ENCODE measurements around the gene EPSTI1.

The EPSTI1 gene

GRCh38 chr13:43030548-43030947, 38.5 kb upstream of the EPSTI1 start:
- H2BK5ac ChIP-seq (ENCODE audit: low read length), result no peak overlapping the region
- no peaks in the 10 kb centered on the region for H3K36me3 ChIP-seq (replicated peaks in 1 of 2; ENCODE audit: control insufficient read depth in 2 of 2, insufficient read depth in 2 of 2, low read length in 2 of 2)
- H2AFZ ChIP-seq (ENCODE audit: low read length), result no peak overlapping the region
- H3K27me3 ChIP-seq (ENCODE audit: control insufficient read depth in 3 of 3, insufficient read depth in 3 of 3, low read depth in 1 of 3, low read length in 3 of 3), result no peaks in the 10 kb centered on the region
- H3K79me1 ChIP-seq (ENCODE audit: low read depth, low read length), result no peaks in the 10 kb centered on the region
- H4K8ac ChIP-seq (ENCODE audit: low read depth, low read length), result no peak overlapping the region
- no peak overlapping the region for H3K4me2 ChIP-seq (ENCODE audit: insufficient read depth, low read length, poor library complexity, severe bottlenecking)
- no peak overlapping the region for H2BK120ac ChIP-seq (ENCODE audit: low read depth, low read length)
- no peak overlapping the region for H3K23ac ChIP-seq (ENCODE audit: low read depth, low read length, poor library complexity)
- no peaks in the 10 kb centered on the region for H3K4me1 ChIP-seq (ENCODE audit: control insufficient read depth in 2 of 2, insufficient read depth in 1 of 2, low read depth in 1 of 2, low read length in 2 of 2)
- no peak overlapping the region for H2BK15ac ChIP-seq (ENCODE audit: low read length)
- H2BK12ac ChIP-seq (ENCODE audit: low read length), result no peak overlapping the region
- H3K27ac ChIP-seq (replicated peaks; ENCODE audit: low read length), result no peak overlapping the region
- H2AK5ac ChIP-seq (ENCODE audit: low read depth, low read length), result no peak overlapping the region
- no peak overlapping the region for H3K18ac ChIP-seq (ENCODE audit: low read length)
- H3K9me3 ChIP-seq (replicated peaks in 1 of 2; ENCODE audit: control insufficient read depth in 2 of 2, insufficient read depth in 1 of 2, low read depth in 1 of 2, low read length in 2 of 2), result no peaks in the 10 kb centered on the region
- DNase-seq (ENCODE audit: low spot score), result no peak
- no peak overlapping the region for H3K4ac ChIP-seq (ENCODE audit: low read length)
- no peak overlapping the region for H4K91ac ChIP-seq (ENCODE audit: low read depth, low read length, poor library complexity)
- H3K4me3 ChIP-seq (ENCODE audit: low read length in 2 of 2), result no peak overlapping the region
- H3K9ac ChIP-seq (ENCODE audit: low read depth, low read length, poor library complexity), result no peak overlapping the region
- no CpG with 5 or more reads among the region's 4 CpGs for WGBS, 2 donors (ENCODE audit: extremely low coverage in 2 of 2, insufficient read length in 2 of 2, insufficient replicate concordance in 1 of 2)
- no peak overlapping the region for H3K14ac ChIP-seq (ENCODE audit: low read length)

GRCh38 chr13:43026262-43026661, 34.2 kb upstream of the EPSTI1 start:
- WGBS, 2 donors (ENCODE audit: extremely low coverage in 2 of 2, insufficient read length in 2 of 2, insufficient replicate concordance in 1 of 2), result no CpG with 5 or more reads among the region's 2 CpGs
- Histone ChIP-seq H3K18ac (ENCODE audit: low read length) (no peak overlapping the region), H3K4me3 (ENCODE audit: low read length in 2 of 2) (no peak overlapping the region), H4K8ac (ENCODE audit: low read depth, low read length) (no peak overlapping the region), H4K91ac (ENCODE audit: low read depth, low read length, poor library complexity) (no peak overlapping the region), H3K27ac (replicated peaks; ENCODE audit: low read length) (no peak overlapping the region), H2BK5ac (ENCODE audit: low read length) (no peak overlapping the region), H3K23ac (ENCODE audit: low read depth, low read length, poor library complexity) (no peak overlapping the region), H3K14ac (ENCODE audit: low read length) (no peak overlapping the region), H3K79me1 (ENCODE audit: low read depth, low read length) (no peaks in the 10 kb centered on the region), H3K9me3 (replicated peaks in 1 of 2; ENCODE audit: control insufficient read depth in 2 of 2, insufficient read depth in 1 of 2, low read depth in 1 of 2, low read length in 2 of 2) (no peaks in the 10 kb centered on the region), H3K9ac (ENCODE audit: low read depth, low read length, poor library complexity) (no peak overlapping the region), H3K4me1 (ENCODE audit: control insufficient read depth in 2 of 2, insufficient read depth in 1 of 2, low read depth in 1 of 2, low read length in 2 of 2) (no peaks in the 10 kb centered on the region), H3K4ac (ENCODE audit: low read length) (no peak overlapping the region), H2BK12ac (ENCODE audit: low read length) (no peak overlapping the region), H2AK5ac (ENCODE audit: low read depth, low read length) (no peak overlapping the region), H2AFZ (ENCODE audit: low read length) (no peak overlapping the region), H3K4me2 (ENCODE audit: insufficient read depth, low read length, poor library complexity, severe bottlenecking) (no peak overlapping the region), H3K36me3 (replicated peaks in 1 of 2; ENCODE audit: control insufficient read depth in 2 of 2, insufficient read depth in 2 of 2, low read length in 2 of 2) (no peaks in the 10 kb centered on the region), H2BK15ac (ENCODE audit: low read length) (no peak overlapping the region), H3K27me3 (ENCODE audit: control insufficient read depth in 3 of 3, insufficient read depth in 3 of 3, low read depth in 1 of 3, low read length in 3 of 3) (no peaks in the 10 kb centered on the region), H2BK120ac (ENCODE audit: low read depth, low read length) (no peak overlapping the region)
- no peak for DNase-seq (ENCODE audit: low spot score)

- Histone ChIP-seq H3K9ac (ENCODE audit: low read depth, low read length, poor library complexity) (no peak within 1 kb of the TSS), H3K18ac (ENCODE audit: low read length) (peak within 1 kb of the TSS; percentile 83), H3K14ac (ENCODE audit: low read length) (no peak within 1 kb of the TSS), H3K27ac (replicated peaks; ENCODE audit: low read length) (no peak within 1 kb of the TSS), H3K4ac (ENCODE audit: low read length) (no peak within 1 kb of the TSS), H3K4me1 (ENCODE audit: control insufficient read depth in 2 of 2, insufficient read depth in 1 of 2, low read depth in 1 of 2, low read length in 2 of 2) (peaks cover 0 to 5% of the 10 kb centered on the region in 2 donors), H4K91ac (ENCODE audit: low read depth, low read length, poor library complexity) (no peak within 1 kb of the TSS), H2BK15ac (ENCODE audit: low read length) (no peak within 1 kb of the TSS), H2BK12ac (ENCODE audit: low read length) (peak within 1 kb of the TSS; percentile 49), H2BK5ac (ENCODE audit: low read length) (no peak within 1 kb of the TSS), H3K4me2 (ENCODE audit: insufficient read depth, low read length, poor library complexity, severe bottlenecking) (peak within 1 kb of the TSS; percentile 12), H4K8ac (ENCODE audit: low read depth, low read length) (no peak within 1 kb of the TSS), H2BK120ac (ENCODE audit: low read depth, low read length) (peak within 1 kb of the TSS; percentile 67), H3K79me1 (ENCODE audit: low read depth, low read length) (no peaks in the 10 kb centered on the region), H2AK5ac (ENCODE audit: low read depth, low read length) (peak within 1 kb of the TSS; percentile 66), H3K23ac (ENCODE audit: low read depth, low read length, poor library complexity) (peak within 1 kb of the TSS; percentile 35), H2AFZ (ENCODE audit: low read length) (peak within 1 kb of the TSS; percentile 5), H3K9me3 (replicated peaks in 1 of 2; ENCODE audit: control insufficient read depth in 2 of 2, insufficient read depth in 1 of 2, low read depth in 1 of 2, low read length in 2 of 2) (no peaks in the 10 kb centered on the region), H3K4me3 (ENCODE audit: low read length in 2 of 2) (peak within 1 kb of the TSS in 1 of 2 donors; percentile 74), H3K36me3 (replicated peaks in 1 of 2; ENCODE audit: control insufficient read depth in 2 of 2, insufficient read depth in 2 of 2, low read length in 2 of 2) (no peaks in the 10 kb centered on the region), H3K27me3 (ENCODE audit: control insufficient read depth in 3 of 3, insufficient read depth in 3 of 3, low read depth in 1 of 3, low read length in 3 of 3) (no peaks in the 10 kb centered on the region)
- no CpG with 5 or more reads among the region's 48 CpGs for WGBS, 2 donors (ENCODE audit: extremely low coverage in 2 of 2, insufficient read length in 2 of 2, insufficient replicate concordance in 1 of 2)
- peak; percentile 33 for DNase-seq (ENCODE audit: low spot score)
Observed at GRCh38 chr13:43023289-43023963, 31.4 kb upstream of the EPSTI1 start, which contains the start of gene DNAJC15. Gene DNAJC15, plus strand, starts transcription at chr13:43023586. Its CDS starts 41 bp downstream, at chr13:43023627.

- Histone ChIP-seq H3K18ac (ENCODE audit: low read length) (peak overlapping the region; percentile 12), H3K9me3 (replicated peaks in 1 of 2; ENCODE audit: control insufficient read depth in 2 of 2, insufficient read depth in 1 of 2, low read depth in 1 of 2, low read length in 2 of 2) (no peaks in the 10 kb centered on the region), H3K27me3 (ENCODE audit: control insufficient read depth in 3 of 3, insufficient read depth in 3 of 3, low read depth in 1 of 3, low read length in 3 of 3) (no peaks in the 10 kb centered on the region), H3K9ac (ENCODE audit: low read depth, low read length, poor library complexity) (no peak overlapping the region), H2BK15ac (ENCODE audit: low read length) (no peak overlapping the region), H3K4me3 (ENCODE audit: low read length in 2 of 2) (no peak overlapping the region), H3K36me3 (replicated peaks in 1 of 2; ENCODE audit: control insufficient read depth in 2 of 2, insufficient read depth in 2 of 2, low read length in 2 of 2) (no peaks in the 10 kb centered on the region), H3K4me2 (ENCODE audit: insufficient read depth, low read length, poor library complexity, severe bottlenecking) (no peak overlapping the region), H3K14ac (ENCODE audit: low read length) (no peak overlapping the region), H3K27ac (replicated peaks; ENCODE audit: low read length) (no peak overlapping the region), H2BK12ac (ENCODE audit: low read length) (peak overlapping the region; percentile 49), H4K91ac (ENCODE audit: low read depth, low read length, poor library complexity) (no peak overlapping the region), H3K23ac (ENCODE audit: low read depth, low read length, poor library complexity) (no peak overlapping the region), H3K4me1 (ENCODE audit: control insufficient read depth in 2 of 2, insufficient read depth in 1 of 2, low read depth in 1 of 2, low read length in 2 of 2) (peaks cover 0 to 5% of the 10 kb centered on the region in 2 donors), H3K4ac (ENCODE audit: low read length) (no peak overlapping the region), H3K79me1 (ENCODE audit: low read depth, low read length) (no peaks in the 10 kb centered on the region), H4K8ac (ENCODE audit: low read depth, low read length) (no peak overlapping the region), H2BK5ac (ENCODE audit: low read length) (no peak overlapping the region), H2AK5ac (ENCODE audit: low read depth, low read length) (peak overlapping the region; percentile 66), H2BK120ac (ENCODE audit: low read depth, low read length) (no peak overlapping the region), H2AFZ (ENCODE audit: low read length) (peak overlapping the region; percentile 5)
- no CpG with 5 or more reads among the region's 12 CpGs for WGBS, 2 donors (ENCODE audit: extremely low coverage in 2 of 2, insufficient read length in 2 of 2, insufficient replicate concordance in 1 of 2)
- DNase-seq (ENCODE audit: low spot score), result no peak
Observed at GRCh38 chr13:43022934-43023288, 30.9 kb upstream of the EPSTI1 start.
